ENCODE measurements around the gene PON2.

- no peak for TF ChIP-seq CTCF (IDR thresholded peaks at IDR 0.05)
- peak; percentile 88 for TF ChIP-seq FOXP1 (CRISPR knock-in tag; IDR thresholded peaks at IDR 0.05; ENCODE audit: borderline replicate concordance)
- TF ChIP-seq, protein P1, sequence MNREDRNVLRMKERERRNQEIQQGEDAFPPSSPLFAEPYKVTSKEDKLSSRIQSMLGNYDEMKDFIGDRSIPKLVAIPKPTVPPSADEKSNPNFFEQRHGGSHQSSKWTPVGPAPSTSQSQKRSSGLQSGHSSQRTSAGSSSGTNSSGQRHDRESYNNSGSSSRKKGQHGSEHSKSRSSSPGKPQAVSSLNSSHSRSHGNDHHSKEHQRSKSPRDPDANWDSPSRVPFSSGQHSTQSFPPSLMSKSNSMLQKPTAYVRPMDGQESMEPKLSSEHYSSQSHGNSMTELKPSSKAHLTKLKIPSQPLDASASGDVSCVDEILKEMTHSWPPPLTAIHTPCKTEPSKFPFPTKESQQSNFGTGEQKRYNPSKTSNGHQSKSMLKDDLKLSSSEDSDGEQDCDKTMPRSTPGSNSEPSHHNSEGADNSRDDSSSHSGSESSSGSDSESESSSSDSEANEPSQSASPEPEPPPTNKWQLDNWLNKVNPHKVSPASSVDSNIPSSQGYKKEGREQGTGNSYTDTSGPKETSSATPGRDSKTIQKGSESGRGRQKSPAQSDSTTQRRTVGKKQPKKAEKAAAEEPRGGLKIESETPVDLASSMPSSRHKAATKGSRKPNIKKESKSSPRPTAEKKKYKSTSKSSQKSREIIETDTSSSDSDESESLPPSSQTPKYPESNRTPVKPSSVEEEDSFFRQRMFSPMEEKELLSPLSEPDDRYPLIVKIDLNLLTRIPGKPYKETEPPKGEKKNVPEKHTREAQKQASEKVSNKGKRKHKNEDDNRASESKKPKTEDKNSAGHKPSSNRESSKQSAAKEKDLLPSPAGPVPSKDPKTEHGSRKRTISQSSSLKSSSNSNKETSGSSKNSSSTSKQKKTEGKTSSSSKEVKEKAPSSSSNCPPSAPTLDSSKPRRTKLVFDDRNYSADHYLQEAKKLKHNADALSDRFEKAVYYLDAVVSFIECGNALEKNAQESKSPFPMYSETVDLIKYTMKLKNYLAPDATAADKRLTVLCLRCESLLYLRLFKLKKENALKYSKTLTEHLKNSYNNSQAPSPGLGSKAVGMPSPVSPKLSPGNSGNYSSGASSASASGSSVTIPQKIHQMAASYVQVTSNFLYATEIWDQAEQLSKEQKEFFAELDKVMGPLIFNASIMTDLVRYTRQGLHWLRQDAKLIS (CRISPR knock-in tag; IDR thresholded peaks at IDR 0.05; ENCODE audit: borderline replicate concordance): no peak
- TF ChIP-seq, protein P2, sequence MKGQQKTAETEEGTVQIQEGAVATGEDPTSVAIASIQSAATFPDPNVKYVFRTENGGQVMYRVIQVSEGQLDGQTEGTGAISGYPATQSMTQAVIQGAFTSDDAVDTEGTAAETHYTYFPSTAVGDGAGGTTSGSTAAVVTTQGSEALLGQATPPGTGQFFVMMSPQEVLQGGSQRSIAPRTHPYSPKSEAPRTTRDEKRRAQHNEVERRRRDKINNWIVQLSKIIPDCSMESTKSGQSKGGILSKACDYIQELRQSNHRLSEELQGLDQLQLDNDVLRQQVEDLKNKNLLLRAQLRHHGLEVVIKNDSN (CRISPR knock-in tag; IDR thresholded peaks at IDR 0.05): no peak
- 0 out of 2 replicates have a peak, but pooled peaks have one; percentile 62 for TF ChIP-seq ZBTB43 (CRISPR knock-in tag; IDR thresholded peaks at IDR 0.05)
- TF ChIP-seq IRF2 (CRISPR knock-in tag; IDR thresholded peaks at IDR 0.05; ENCODE audit: borderline replicate concordance, low read depth): no peak
- TF ChIP-seq ZNF232 (CRISPR knock-in tag; IDR thresholded peaks at IDR 0.05): no peak
- peak; percentile 64; the same call in 1 of the 2 replicates for TF ChIP-seq MAX (CRISPR knock-in tag; IDR thresholded peaks at IDR 0.05)
- TF ChIP-seq ZSCAN18 (CRISPR knock-in tag; IDR thresholded peaks at IDR 0.05): no peak
- no peak for TF ChIP-seq MXD4 (CRISPR knock-in tag; IDR thresholded peaks at IDR 0.05; ENCODE audit: borderline replicate concordance)
- no peak for TF ChIP-seq SMAD3 (CRISPR knock-in tag; IDR thresholded peaks at IDR 0.05; ENCODE audit: borderline replicate concordance)
- peak; percentile 66; the same call in 1 of the 2 replicates for TF ChIP-seq KAT7 (CRISPR knock-in tag; IDR thresholded peaks at IDR 0.05; ENCODE audit: borderline replicate concordance)
- TF ChIP-seq ZMAT4 (CRISPR knock-in tag; IDR thresholded peaks at IDR 0.05): no peak
Measured at GRCh38 chr7:95434557-95435421, at the start of gene PON2.
